Fibroblast of peridontal ligament (primary cell): ENCODE measurements around the gene ABLIM1.

Experiments
- DNase-seq: peaks from one replicate; pipeline ENCODE4 v3.0.0-alpha.2; 2010; ENCODE audit errors: extremely low read depth

Gene ABLIM1

GRCh38 chr10:114624422-114624821 lies 33.7 kb downstream of the ABLIM1 start:
- no peak for DNase-seq

- DNase-seq = peak; percentile 86
These were observed 34.3 kb downstream of the ABLIM1 start for GRCh38 chr10:114623661-114624294.

- DNase-seq = no peak
These were observed 34.9 kb downstream of the ABLIM1 start for GRCh38 chr10:114623155-114623554.

GRCh38 chr10:114618722-114619121 lies 39.4 kb downstream of the ABLIM1 start:
- no peak for DNase-seq

- no peak for DNase-seq
These were observed 41.6 kb downstream of the ABLIM1 start for GRCh38 chr10:114616516-114616915.

GRCh38 chr10:114616103-114616502 lies 42.0 kb downstream of the ABLIM1 start:
- DNase-seq = no peak

GRCh38 chr10:114615600-114616007 lies 42.5 kb downstream of the ABLIM1 start:
- DNase-seq = no peak

GRCh38 chr10:114613237-114613979 lies 44.7 kb downstream of the ABLIM1 start:
- DNase-seq = no peak

GRCh38 chr10:114611617-114612016 lies 46.5 kb downstream of the ABLIM1 start:
- no peak for DNase-seq

- no peak for DNase-seq
These were observed 48.3 kb downstream of the ABLIM1 start for GRCh38 chr10:114609518-114610426.

- no peak for DNase-seq
These were observed 50.6 kb downstream of the ABLIM1 start for GRCh38 chr10:114607358-114607998.

GRCh38 chr10:114605155-114605797 lies 52.8 kb downstream of the ABLIM1 start:
- peak; percentile 2 for DNase-seq

GRCh38 chr10:114604357-114605130 lies 53.5 kb downstream of the ABLIM1 start:
- DNase-seq = no peak

GRCh38 chr10:114603948-114604347 lies 54.1 kb downstream of the ABLIM1 start:
- DNase-seq = no peak

GRCh38 chr10:114603303-114603702 lies 54.8 kb downstream of the ABLIM1 start:
- DNase-seq = no peak

GRCh38 chr10:114600057-114600456 lies 58.0 kb downstream of the ABLIM1 start:
- DNase-seq = no peak

- no peak for DNase-seq
These were observed 61.3 kb downstream of the ABLIM1 start for GRCh38 chr10:114596793-114597192.

GRCh38 chr10:114593816-114594468 lies 64.1 kb downstream of the ABLIM1 start:
- DNase-seq = no peak

- no peak for DNase-seq
These were observed 64.8 kb downstream of the ABLIM1 start for GRCh38 chr10:114593240-114593792.

GRCh38 chr10:114590993-114591392 lies 67.1 kb downstream of the ABLIM1 start:
- no peak for DNase-seq
